ENCODE measurements around the gene ALDOA. TPM values are rescaled to one million over a fixed set of nuclear protein-coding genes. Genes with fewer than 3 reads are reported as not detected.

The ALDOA gene
- total and polyA plus RNA-seq, 9 of the 15 experiments (the other 6 are each of a cell fraction or from before 2014, with no cell fraction given), result 311 to 2,224 (median 1,293) TPM

GRCh38 chr16:30092373-30093010 lies 26.9 kb downstream of the ALDOA start (continued):
- TF ChIP-seq HDAC3 (IDR thresholded peaks at IDR 0.05; ENCODE audit: borderline replicate concordance, partially characterized antibody) (peak; percentile 46), ZNF408 (CRISPR knock-in tag; IDR thresholded peaks at IDR 0.05; ENCODE audit: low read depth) (no peak), TAF1 (IDR thresholded peaks at IDR 0.05; ENCODE audit: control insufficient read depth, extremely low read depth, insufficient read depth, low read length, severe bottlenecking) (no peak), FOXA1 (IDR thresholded peaks at IDR 0.05; ENCODE audit: borderline replicate concordance) (no peak), HNRNPLL (IDR thresholded peaks at IDR 0.05; ENCODE audit: low read depth, low read length, poor library complexity, severe bottlenecking) (no peak), FOXJ3 (CRISPR knock-in tag; IDR thresholded peaks at IDR 0.05) (no peak), NFIX (CRISPR knock-in tag; IDR thresholded peaks at IDR 0.05; ENCODE audit: low read depth) (peak; percentile 53; the same call in 1 of the 2 replicates), ZSCAN32 (CRISPR knock-in tag; IDR thresholded peaks at IDR 0.05) (0 out of 2 replicates have a peak, but pooled peaks have one; percentile 42), PYGO2 (tag; IDR thresholded peaks at IDR 0.05) (peak; percentile 73), PHTF2 (CRISPR knock-in tag; IDR thresholded peaks at IDR 0.05) (peak; percentile 67; the same call in 1 of the 2 replicates), CHD4 (IDR thresholded peaks at IDR 0.05; ENCODE audit: insufficient read depth, insufficient replicate concordance, low read depth, low read length, poor library complexity, severe bottlenecking) (no peak), ZNF507 (tag; conservative IDR thresholded peaks at IDR 0.05) (no peak), ZNF3 (CRISPR knock-in tag; IDR thresholded peaks at IDR 0.05) (peak; percentile 80; the same call in 1 of the 2 replicates), RBM39 (optimal IDR thresholded peaks at IDR 0.05; ENCODE audit: low read depth, low read length) (no peak), ZC3H4 (CRISPR knock-in tag; IDR thresholded peaks at IDR 0.05; ENCODE audit: borderline replicate concordance) (peak; percentile 73; the same call in 1 of the 2 replicates), DDX20 (tag; IDR thresholded peaks at IDR 0.05; ENCODE audit: low read depth) (peak; percentile 91), CBX2 (IDR thresholded peaks at IDR 0.05; ENCODE audit: insufficient read depth, low read length, poor library complexity, severe bottlenecking) (no peak), XRCC3 (IDR thresholded peaks at IDR 0.05) (no peak)
- TF ChIP-seq, protein P1, sequence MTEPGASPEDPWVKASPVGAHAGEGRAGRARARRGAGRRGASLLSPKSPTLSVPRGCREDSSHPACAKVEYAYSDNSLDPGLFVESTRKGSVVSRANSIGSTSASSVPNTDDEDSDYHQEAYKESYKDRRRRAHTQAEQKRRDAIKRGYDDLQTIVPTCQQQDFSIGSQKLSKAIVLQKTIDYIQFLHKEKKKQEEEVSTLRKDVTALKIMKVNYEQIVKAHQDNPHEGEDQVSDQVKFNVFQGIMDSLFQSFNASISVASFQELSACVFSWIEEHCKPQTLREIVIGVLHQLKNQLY (CRISPR knock-in tag; conservative IDR thresholded peaks at IDR 0.05), result no peak
- TF ChIP-seq, protein P2, sequence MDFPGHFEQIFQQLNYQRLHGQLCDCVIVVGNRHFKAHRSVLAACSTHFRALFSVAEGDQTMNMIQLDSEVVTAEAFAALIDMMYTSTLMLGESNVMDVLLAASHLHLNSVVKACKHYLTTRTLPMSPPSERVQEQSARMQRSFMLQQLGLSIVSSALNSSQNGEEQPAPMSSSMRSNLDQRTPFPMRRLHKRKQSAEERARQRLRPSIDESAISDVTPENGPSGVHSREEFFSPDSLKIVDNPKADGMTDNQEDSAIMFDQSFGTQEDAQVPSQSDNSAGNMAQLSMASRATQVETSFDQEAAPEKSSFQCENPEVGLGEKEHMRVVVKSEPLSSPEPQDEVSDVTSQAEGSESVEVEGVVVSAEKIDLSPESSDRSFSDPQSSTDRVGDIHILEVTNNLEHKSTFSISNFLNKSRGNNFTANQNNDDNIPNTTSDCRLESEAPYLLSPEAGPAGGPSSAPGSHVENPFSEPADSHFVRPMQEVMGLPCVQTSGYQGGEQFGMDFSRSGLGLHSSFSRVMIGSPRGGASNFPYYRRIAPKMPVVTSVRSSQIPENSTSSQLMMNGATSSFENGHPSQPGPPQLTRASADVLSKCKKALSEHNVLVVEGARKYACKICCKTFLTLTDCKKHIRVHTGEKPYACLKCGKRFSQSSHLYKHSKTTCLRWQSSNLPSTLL (IDR thresholded peaks at IDR 0.05), result no peak
- TF ChIP-seq, protein P3, sequence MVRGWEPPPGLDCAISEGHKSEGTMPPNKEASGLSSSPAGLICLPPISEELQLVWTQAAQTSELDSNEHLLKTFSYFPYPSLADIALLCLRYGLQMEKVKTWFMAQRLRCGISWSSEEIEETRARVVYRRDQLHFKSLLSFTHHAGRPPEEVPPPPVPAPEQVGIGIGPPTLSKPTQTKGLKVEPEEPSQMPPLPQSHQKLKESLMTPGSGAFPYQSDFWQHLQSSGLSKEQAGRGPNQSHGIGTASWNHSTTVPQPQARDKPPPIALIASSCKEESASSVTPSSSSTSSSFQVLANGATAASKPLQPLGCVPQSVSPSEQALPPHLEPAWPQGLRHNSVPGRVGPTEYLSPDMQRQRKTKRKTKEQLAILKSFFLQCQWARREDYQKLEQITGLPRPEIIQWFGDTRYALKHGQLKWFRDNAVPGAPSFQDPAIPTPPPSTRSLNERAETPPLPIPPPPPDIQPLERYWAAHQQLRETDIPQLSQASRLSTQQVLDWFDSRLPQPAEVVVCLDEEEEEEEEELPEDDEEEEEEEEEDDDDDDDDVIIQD (CRISPR knock-in tag; IDR thresholded peaks at IDR 0.05), result peak; percentile 87; the same call in 1 of the 2 replicates
- TF ChIP-seq, protein P4, sequence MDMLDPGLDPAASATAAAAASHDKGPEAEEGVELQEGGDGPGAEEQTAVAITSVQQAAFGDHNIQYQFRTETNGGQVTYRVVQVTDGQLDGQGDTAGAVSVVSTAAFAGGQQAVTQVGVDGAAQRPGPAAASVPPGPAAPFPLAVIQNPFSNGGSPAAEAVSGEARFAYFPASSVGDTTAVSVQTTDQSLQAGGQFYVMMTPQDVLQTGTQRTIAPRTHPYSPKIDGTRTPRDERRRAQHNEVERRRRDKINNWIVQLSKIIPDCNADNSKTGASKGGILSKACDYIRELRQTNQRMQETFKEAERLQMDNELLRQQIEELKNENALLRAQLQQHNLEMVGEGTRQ (CRISPR knock-in tag; IDR thresholded peaks at IDR 0.05), result peak; percentile 62

Data from K562 (cell line).